ENCODE measurements around the gene IL32.
A peak's percentile ranks its signal among the peaks of the same experiment; 100 is the strongest.

IL32 gene

DNA sequence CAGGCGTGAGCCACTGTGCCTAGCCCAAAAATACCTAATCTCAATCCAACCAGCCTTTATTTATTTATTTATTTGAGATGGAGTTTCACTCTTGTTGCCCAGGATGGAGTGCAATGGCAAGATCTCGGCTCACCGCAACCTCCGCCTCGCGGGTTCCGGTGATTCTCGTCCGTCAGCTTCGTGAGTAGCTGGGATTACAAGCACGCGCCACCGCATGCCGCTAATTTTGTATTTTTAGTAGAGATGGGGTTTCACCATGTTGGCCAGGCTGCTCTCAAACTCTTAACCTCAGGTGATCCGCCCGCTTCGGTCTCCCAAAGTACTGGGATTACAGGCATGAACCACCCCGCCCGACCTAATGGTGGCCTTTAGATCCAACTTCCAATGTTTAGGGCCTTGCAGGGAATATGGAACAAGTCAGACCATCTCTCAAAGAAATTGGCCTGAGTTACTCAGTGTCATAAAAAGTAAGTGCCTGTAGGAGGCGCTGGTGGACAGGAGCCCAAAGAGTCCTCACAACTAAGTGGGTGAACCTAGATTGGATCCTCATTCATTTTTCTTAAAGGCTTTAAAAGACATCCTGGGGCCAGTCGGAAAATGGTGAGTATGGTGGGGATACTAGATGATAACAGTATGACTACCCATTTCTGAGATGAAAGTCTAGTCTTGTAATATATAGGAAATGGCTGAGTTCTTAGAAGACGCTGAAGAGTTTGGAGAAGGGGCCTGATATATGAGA lies 29.0 kb downstream of the IL32 start:
- peak; percentile 68 for DNase-seq

DNA sequence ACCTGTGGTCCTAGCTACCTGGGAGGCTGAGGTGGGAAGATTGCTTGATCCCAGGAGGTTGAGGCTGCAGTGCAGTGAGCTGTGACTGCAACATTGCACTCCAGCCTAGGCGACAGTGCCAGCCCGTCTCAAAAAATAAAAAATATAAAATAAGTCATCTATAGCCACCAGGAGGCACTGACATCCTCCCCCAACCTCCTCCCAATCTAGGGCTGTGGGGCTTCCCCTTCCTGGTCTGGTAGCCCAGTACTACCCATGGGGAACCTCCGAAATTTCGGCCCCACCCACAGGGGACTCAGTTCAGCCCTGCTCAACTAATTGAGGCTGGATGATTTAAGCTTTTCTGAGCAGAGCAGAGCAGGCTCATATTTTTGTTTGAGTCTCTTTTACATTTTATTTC lies 30.4 kb downstream of the IL32 start:
- peak; percentile 65 for DNase-seq

DNA sequence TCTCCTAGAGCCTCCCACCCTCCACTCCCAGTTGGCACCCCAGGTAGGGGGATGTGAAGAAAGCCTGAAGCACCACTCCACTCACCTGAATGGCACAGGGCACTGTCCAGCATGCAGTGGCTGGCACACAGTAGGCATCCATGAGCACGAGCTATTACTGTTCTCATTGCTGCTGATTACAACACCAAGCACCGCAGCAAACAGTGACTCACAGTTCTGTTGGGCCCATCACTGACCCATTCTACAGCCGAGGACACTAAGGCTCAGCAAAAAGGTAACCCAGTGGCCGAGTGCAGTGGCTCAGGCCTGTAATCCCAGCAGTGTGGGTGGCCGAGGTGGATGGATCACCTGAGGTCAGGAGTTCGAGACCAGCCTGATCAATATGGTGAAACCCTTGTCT lies 30.9 kb downstream of the IL32 start:
- DNase-seq: no peak

DNA sequence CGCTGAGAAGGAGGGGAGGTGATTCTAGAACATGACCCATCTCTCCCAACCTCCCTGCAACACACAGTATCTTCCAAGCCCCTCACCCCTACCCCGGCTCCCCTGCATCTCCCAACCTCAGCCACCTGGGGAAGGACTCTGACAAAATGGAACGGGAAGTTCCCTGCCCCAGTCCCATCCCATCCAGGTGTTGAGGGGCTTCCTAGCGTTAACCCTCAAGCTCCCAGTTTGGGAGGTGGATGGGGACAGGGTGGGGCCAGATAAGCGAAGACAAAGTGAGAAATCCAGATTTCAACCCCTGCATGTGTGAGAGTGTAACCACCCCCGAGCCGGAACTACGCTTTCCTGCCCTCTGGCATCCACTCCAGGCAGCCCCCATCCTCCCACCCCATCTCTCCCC lies 31.8 kb downstream of the IL32 start:
- no peak for DNase-seq

DNA sequence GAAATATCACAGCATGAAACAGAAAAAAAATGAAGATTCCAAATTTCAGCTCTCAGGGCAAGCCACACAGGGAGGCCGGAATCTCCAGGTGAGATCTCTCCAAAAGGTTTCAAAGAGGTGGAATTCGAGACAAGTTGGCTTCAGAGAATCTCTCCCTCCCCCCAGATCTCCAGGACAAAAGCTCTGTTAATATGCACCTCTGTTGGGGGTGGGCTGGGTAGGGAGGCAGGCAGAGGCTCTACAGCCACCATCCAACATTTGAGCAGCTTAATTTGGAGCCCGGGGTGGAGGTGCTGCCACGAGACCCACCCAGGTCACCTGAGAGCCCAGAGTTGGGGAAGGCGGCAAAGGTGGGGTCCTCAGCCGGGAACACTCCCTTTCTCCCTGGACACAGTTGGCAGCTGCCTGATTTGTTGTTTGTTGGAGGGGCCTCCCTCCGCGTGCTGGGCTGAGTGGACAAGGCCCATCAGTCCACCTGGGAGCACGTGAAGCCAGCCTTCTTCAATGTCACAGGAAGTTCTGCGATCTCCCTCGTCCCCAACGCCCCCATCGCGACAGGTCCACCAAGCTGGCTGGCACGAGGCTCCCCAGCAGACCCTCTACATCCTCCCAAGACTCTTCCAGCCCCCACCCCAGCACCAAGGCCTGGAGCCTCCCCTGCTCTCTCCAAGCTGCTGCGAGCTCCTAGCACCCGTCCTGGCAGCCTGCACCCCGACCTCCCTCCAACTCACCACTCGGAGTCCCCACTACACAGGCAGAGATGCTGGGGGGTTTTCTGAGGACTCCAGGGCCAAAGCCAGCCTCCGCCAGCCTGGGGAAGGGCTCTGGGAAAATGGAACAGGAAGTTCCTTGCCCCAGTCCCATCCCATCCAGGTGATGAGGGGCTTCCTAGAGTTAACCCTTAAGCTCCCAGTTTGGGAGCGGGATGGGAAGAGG lies 33.3 kb downstream of the IL32 start, which contains the start of gene ZSCAN10:
ZSCAN10 (minus strand) TSS at position 836 of the 936 bp plus-strand sequence. CDS start 6,357 bp downstream, outside the sequence.
- DNase-seq: no peak

DNA sequence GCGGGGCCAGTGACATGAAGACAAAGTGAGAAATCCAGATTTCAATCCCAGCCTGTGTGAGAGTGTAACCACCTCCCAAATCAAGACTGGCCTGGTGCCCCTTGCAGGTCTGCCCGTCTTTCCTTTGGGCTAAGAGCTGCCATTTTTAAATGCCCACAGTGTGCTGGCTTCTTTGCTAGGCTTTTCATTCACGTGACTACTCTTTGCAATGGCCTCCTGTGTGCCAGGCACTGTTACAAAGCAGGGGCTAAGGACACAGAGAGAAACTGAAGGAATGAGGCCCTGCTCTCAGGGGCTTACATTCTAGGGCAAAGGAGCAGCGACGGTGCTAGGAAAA lies 33.9 kb downstream of the IL32 start:
- DNase-seq: no peak

DNA sequence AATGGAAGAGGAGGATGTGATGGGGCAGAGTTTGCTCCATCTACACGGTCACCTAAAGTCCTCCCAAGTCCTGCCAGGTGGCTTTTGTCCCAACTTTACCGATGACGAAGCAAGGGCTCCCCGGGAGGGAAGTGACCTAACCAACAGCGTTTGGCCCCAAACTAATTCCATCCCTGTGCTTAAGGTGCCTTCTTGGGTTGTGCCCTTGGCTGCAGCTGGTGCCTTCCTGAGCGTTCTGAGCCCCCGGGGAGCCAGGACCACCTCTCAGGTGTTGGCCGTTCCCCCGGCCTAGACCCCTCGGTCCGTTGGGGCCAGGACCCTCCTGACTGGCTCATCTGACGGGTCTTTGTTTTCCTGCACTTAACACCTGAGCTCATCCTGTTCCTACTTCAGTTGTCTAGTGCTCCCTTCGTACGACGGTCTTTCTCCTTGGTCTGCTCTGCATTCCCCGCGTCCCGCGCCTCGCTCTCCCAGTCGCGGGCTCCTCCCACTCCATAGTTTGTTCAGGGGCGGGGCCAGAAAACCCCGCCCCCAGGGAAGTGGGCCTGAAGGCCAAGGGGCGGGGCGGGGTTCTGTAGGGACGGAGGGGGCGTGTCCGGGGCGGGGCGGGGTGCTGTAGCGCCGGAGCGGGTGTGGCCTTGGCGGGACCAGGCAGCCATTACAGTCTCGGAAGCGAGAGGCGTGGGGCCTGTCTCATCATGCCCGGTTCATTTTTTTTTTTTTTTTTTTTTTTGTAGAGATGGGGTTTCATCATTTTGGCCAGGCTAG lies 34.5 kb downstream of the IL32 start:
- peak; percentile 92 for DNase-seq

DNA sequence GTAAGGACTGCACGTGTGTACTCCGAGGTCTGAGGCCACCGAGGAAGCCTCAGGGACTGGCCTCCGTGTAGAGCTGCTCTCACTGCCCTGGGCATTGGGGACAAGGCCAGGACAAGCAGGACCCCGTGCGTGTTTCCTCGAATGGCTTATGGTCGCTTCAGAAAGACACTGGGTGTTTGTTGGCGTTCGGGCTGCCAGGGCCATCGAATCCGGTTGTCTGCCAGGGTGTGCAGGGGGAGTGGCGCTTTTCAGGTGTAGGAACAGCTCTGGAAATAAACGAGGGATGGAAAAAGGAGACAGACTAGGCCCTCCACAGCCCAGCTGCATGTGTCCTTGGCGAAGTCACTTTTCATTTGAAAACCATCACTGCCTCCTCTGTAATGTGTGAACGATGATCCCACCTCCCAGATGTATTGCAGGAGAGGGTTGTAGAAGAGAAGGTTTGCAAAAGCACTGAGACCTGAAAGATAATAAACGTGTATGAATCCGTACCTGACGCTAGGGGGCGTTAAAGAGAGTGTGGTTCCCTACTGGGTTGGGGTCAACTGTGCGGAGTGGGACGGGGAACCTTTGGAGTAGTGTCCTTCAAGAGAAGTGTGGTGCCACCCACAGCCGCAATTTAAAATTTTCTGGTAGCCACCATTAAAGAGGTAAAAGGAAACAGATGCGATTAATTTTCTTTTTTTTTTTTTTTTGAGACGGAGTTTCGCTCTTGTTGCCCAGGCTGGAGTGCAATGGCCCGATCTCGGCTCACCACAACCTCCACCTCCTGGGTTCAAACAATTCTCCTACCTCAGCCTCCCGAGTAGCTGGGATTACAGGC lies 35.8 kb downstream of the IL32 start:
- DNase-seq: peak; percentile 63

DNA sequence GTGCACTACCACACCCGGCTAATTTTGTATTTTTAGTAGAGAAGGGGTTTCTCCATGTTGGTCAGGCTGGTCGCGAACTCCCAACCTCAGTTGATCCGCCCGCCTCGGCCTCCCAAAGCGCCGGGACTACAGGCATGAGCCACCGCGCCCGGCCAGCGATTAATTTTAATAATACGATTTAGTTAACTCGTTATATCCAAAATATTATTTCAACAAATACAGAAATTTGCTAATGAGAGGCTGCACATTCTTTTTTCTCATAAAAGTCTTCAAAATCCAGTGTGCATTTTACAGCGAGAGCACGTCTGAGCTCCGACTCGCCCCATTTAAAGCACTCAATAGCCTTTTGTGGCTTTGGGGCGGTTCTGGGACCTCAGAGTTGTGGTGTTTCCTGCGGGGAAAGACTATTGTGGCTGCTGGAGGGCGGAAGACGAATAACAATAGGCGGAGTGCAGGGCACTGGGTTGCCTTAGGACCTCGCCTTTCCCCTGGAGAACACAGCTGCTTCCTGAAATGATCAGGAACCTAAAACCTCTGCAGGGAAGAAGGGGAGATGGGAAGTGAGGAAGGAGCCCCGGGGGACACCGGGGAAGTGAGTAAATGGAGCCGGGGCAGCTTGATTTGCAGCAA lies 36.5 kb downstream of the IL32 start:
- DNase-seq: peak; percentile 31

DNA sequence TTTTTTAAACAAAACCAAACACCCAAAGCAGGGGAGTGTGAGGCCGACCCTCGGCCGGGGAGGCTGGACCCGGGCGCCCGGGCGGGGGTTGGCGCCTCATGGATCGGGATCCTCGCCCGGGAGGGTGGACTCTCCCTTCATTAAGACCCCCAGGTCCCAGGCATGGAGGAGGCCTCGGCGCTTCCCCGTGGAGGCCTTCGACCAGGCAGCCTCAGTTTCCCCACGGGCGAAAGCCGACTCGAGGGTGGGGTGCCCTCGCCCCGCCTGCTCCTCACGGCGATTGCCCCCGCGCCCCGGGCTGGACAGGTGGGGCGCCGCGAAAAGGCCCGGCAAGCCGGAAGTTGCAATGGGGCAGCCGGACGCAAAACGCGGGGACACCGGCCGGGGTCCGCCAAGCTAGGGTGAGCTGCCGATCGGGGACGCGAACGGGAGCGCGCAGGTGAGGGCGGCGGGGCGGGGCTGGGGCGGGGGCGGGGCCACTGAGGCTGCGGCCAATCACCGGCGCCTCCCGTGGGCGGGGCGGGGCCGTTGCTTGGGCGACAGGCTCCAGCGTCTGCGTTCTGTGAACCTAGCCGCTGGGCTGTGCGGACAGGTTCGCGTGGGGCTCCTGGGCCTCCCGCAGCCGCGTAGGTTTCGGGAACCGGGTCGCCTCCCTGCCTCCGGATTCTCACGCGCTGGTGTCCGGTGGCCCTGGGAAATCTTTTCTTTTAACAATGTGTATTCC lies 40.9 kb downstream of the IL32 start:
- peak; percentile 90 for DNase-seq

DNA sequence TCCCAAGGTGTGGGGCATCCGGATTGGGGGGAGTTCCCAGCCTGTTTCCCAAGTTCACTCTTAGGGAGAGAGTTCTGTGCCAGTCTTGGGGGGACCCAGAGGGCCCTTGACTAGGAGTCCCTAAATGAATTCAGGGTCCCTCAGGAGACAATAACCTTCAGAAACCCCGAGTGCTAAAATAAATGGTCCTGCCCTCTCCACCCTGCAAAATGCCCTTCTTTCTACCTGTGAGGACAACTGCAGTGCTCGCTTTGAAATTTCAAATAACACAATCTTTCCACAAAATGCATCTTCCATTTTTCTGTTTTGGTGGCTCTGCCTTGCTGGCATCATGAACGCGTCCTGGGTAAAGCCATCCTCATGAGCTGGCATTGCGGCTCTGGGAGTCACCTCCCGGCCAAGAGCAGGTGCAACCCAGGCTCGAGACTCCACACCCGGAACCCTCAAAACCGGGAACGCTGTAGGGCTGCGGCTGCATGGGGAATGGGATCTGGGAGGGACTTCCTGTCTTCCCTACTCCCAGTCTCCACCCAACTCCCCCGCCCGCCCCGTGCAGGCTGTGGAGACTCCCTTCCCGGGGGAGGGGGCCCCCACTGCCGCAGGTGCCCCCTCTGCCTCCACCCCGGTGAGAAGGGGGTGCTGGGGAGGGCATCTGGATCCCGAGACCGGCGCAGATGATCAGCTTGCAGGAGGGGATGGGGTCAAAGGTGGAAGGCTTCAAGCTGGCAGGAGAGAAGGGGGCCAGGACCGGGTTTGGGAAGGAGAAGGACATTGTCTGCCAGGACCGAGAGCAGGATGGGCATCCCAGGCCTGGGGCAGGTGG lies 46.8 kb downstream of the IL32 start, which contains the start of gene ZNF205:
ZNF205 (plus strand) TSS at position 529 of the 823 bp plus-strand sequence. CDS start 845 bp downstream, outside the sequence.
- no peak for DNase-seq

DNA sequence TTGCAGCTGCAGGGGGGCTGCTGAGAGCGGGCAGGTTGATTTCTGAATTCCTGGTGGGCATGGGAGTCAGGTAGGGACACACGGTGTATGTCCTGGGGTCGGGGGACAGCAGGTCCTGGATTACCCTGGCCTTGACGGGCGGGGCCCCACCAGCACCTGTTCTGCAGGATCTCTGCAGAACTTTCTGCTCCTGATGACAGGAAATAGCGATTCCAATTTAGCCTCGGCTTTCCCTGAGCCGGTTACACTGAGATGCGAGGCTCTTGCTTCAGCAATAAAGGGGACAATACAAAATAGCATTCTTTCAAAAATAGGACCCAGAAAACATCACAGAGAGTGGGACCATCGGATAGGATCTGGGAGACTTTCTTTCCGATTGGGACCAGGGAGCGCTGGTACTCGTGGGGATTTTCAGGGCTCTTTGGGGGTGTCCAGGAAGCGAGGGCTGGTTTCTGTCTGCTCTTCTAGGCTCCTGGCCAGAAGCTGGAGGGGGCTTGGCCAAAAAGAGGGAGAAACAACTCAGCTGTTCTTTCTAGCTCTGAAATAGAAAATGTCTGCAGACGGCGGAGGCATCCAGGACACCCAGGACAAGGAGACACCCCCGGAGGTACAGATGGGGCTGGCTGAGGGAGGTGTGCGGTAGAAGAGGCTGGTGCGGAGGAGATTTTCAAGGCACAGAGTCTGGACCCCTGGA lies 47.6 kb downstream of the IL32 start:
- DNase-seq: no peak

DNA sequence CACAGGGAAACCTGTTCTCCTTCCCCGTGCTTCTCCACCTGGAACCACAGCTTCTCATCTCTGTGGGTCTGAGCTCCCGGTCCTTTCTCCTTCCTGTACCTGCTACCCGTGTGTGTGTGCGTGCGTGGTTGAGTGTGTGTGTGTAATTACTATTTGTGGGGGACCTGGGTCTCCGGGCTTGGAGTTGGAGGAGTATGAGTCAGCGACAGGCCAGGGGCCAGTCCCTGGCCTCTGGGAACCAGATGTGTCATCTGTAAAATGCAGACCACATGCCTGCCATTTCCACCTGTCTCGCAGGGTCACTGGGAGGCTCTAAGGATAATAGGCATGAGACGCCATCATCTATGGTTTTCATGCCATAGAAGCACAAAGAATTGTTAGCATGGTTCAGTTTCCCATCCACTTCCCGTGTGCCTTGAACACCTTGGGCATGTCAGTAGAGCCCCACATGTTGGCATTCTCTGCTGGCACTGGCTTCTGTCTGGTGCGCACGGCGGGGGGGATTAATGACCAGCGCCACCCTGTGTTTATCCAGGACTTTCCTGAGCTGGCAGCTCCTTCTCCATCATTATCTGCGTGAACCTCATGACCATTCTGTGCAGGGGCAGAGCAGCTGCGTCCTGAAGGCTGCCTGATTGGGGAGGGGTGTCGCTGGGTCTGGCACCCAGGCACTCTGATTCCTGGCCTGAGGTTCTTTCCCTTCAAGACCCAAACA lies 48.5 kb downstream of the IL32 start:
- DNase-seq: no peak

DNA sequence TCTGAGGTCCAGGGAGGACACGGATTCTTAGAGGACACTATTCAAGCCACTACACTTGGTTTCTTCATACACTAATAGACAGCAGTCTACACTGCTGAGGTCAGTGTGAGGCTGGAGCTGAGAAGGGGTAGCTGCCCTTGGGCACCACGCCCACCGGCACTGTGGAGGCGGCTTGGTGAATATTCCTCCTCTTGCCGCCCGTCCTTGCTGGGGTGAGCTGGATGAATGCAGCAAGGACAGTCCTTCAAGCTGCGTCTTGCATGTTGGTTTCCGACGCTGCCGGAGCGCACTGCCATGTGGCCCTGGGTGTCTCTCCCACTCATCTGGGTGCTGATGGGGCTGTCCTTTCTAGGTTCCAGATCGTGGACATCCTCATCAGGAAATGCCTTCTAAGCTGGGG lies 49.6 kb downstream of the IL32 start:
- DNase-seq: no peak

DNA sequence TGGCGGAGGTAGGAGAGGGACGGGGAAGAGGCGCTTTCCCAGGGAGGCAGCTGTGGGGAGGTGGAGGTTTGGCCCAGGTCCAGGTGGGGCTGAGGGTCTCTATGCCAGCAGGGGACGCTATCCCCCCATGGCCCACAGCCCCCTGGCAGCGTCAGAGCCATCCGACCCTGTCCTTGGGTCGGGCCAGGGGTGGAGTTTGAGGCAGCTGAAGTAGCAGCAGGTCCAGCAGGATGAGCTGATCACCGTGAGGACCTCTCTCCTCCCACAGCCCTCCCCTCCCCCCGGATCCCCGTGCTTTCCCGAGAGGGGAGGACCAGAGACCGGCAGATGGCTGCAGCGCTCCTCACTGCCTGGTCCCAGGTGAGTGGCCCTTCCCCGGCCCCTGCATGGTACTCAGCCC lies 50.1 kb downstream of the IL32 start:
- no peak for DNase-seq

DNA sequence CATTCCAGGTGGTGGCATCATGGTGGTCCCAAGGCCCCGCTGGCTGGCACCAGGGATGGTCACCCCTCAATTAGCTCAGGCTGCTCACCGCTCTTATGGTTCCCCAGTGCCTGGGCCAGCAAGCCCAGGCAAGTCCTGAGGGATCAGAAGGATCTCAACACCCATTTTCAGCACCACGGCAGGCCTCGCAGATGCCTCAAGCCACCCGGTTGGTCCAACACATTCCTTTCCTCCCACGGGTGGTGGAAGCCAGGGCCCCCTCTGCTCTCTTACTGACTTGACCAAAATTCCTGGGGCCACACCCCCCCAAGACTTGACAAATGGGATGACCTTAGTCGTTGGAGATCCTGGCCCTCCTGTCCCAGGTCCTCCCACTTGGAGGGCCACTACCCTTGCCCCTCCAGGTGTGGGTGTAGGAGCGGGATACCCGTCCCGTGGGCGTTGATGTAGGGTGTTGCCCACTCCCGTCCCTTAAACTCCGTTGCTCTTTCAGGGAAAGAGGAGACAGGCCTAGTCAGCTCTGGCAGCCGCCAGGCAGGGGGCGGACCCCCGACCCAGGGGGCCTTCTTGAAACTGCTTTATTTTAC lies 52.9 kb downstream of the IL32 start:
- no peak for DNase-seq

DNA sequence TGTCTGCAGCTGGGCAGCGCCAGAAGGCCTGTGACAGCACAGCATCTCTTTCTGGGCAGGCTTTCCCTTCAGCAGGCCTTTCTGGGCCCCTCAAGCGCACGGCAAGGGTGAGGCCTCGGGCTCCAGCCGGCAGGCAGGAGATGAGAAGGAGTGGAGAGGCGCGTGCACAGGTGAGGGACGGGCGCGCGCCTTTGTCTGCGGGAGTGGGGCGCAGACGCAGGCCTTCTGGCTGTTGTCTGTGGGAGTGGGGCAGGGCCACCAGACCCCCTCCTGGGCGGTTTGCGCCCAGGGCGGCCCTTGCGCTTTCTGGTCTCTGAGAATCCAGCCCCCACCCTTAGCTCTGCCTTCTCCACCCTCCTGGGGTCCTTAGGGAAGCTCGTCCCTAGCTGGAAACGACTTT lies 53.4 kb downstream of the IL32 start:
- no peak for DNase-seq

Measured in stimulated activated CD4-positive, alpha-beta T cell treated with anti-CD3 and anti-CD28 coated beads, Interleukin-4, amount 100 ng/mL, for 24 hours (primary cell).